ENCODE results near the gene DLG5.

Gene DLG5

DNA sequence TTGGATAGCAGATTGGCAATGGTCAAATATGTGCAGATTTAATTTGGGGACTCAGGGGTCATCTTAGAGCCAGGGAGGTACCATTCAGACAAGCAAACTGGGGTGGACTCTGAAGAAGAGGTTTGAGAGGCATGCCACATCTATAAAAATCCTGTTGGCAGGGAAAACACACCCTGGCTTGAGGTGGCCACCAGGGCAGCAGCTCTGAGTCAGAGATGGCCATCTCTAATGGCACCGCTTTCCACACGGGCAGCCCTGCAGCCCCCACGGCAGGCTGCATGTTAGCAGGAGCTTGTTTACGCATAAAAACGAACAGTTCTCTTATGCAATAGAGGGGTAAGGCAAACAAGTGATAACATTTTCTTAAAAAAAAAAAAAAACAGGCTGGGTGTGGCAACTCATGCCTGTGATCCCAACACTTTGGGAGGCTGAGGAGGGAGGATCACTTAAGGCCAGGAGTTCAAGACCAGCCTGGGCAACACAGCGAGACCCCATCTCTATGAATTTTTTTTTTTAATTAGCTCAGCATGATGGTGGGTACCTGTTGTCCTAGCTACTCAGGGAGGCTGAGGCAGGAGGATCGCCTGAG, 14.9 kb downstream of the DLG5 start:
- DNase-seq (ENCODE audit: low read depth in 3 of 3): no peak

DNA sequence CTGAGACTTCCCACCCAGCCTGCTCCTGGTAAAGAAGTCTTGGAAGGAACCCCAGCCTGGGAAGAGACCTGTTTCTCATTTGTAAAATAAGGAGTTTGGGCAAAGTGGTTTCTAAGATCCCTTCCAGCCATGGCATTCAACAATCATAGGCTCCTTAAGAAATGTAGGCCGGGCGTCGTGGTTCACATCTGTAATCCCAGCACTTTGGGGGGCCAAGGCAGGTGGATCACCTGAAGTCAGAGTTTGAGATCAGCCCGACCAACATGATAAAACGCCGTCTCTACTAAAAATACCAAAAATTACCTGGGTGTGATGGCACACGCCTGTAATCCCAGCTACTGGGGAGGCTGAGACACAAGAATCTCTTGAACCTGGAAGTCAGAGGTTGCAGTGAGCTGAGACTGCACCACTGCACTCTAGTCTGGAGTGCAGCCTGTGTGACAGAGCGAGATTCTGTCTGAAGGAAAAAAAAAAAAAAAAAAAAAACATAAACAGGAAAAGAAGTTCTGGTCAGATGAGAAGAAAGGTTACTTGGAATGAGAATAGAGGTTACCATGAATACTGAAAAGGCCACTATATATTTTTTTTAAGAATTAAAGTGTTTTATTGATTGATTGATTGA, 15.9 kb downstream of the DLG5 start:
- no peak for DNase-seq (ENCODE audit: low read depth in 3 of 3)

DNA sequence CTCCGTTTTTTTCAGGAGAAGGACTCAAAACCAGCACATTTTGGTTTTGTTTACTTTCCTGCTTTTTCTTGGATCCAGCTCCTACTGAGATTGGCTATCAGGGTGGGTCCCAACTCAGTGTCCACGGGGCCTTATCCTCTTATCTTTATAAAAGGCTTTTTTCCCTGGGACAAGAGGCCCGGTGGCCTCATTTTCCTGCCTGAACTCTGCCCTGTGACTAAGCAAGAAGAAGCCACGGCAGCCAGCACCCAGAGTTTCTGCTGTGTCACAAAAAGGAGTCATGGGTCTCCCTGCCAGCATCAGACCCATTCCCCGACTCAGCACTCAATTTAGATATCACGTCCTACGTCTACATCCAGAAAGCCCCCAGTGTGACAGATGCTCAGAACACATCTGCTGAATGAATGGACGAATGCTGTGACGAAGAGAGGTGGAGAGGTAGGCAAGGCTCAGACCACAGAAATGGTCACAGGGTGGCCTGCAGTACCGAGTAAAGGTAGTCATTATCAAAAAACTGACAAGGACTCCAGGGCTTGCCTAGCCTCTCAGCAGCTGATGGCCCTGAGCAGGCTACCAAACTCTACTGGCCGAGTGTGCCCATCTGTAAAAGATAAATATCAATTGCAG, 16.7 kb downstream of the DLG5 start:
- no peak for DNase-seq (ENCODE audit: low read depth in 3 of 3)

DNA sequence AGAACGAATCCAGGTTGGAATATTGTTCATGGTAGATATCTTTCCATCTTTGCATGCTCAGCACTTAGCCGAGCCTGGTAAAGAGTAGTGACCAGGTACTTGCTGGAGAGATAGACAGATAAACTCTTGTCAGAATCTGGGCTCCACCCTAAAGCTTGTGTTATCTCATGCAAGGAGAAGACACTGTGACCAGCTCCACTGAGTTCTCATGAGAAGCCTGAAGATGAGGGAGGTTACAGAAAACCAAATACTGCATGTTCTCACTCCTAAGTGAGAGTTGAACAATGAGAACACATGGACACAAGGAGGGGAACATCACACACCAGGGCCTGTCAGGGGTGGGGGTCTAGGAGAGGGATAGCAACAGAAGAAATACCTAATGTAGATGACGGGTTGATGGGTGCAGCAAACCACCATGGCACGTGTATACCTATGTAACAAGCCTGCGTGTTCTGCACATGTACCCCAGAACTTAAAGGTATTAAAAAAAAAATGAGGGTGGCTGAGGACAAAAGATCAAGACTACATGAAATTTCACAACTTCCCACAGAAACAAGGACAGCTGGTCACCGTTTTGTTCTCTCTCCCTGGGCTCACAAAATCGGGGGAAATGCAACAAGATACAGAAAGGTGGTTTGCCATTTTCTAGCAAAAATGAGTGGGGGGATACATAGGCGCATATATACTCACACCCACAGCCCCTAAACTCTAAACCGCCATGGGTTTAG, 17.4 kb downstream of the DLG5 start:
- DNase-seq (ENCODE audit: low read depth in 3 of 3): no peak

DNA sequence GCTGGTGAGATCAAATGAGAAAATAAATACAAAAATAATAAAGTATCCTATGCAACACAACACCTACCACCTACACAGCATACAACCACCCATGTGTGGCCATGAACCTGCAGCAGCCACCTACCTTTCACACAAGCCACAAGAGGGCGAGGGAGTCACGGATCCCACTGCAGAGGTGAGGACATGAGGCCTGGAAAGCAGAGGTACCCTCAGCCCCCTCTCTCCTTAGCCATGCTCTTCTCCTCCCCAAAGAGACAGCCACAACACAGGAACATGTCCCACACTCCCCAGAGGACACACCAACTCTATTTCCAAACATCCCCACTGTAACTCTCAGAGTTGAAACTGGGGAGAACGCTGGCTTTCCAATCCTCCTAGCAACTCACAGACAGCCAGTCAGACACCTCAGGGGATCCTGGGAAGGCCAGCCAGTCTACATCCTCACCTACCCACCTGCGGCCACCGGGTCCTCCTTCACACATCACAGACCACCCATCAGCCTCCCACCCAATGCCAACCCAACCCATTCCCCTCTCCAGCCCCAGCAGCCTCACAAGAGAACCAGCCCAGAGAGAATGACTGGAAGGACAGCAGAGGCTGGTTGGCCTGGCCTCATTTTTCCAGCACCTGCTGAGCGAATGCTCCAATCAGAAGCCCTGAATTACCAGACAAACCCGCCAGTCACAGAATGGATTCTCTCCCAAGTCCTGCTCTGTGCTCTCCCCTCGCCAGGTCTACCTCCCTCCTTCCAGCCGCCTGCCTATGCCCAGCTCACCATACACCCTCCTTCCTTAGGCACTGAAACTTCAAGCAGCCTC, 18.4 kb downstream of the DLG5 start:
- no peak for DNase-seq (ENCODE audit: low read depth in 3 of 3)

DNA sequence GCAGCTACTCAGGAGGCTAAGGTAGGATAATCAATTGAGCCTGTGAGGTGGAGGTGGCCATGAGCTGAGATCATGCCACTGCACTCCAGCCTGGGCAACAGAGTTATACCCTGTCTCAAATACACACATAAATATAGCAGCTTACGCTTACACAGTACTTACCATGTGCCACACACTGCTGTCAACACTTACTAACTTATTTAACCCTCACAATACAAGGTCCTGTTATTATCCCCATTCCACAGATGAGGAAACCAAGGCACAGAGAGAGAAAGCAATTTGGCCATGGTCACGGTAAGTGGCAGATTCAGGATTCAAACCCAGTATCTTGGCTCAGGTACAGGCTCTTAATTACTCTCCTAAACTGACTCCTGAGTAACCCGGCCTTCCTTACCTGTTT, 19.1 kb downstream of the DLG5 start:
- no peak for DNase-seq (ENCODE audit: low read depth in 3 of 3)

DNA sequence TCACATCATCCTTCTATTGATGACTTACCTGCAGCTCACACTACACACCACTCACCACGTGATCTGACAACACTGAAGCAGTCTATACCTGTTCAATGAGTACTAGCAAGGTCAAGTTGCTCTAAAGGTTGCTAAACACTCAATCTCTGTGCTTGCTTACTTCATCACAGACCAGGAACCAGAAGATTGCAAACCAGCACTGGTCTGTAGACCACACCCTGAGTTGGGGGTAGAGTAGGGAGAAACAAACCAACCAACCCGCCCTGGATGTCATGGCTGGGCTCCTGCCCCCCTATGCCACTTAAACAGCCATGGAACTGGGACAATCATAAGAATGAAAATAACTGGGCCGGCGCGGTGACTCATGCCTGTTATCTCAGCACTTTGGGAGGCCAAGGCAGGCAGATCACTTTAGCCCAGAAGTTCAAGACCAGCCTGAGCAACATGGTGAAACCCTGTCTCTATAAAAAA, 19.6 kb downstream of the DLG5 start:
- no peak for DNase-seq (ENCODE audit: low read depth in 3 of 3)

DNA sequence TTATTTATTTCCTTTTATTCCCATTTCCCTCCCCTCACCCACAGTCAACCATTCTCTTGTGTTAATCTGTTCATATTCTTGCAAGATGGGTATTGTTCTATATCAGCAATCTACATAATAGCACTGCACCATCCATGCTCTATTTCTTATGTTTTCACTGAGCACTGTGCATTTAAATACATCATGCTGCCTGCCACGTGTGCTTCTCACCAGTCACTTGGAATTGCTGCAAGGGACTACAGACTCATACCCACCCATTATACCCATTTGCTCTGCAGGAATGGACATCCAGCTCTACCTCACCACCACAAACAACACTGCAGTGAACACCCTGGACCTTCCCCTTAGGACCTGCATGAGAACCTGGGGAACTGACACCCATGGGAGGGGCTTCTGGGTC, 20.8 kb downstream of the DLG5 start:
- no peak for DNase-seq (ENCODE audit: low read depth in 3 of 3)

DNA sequence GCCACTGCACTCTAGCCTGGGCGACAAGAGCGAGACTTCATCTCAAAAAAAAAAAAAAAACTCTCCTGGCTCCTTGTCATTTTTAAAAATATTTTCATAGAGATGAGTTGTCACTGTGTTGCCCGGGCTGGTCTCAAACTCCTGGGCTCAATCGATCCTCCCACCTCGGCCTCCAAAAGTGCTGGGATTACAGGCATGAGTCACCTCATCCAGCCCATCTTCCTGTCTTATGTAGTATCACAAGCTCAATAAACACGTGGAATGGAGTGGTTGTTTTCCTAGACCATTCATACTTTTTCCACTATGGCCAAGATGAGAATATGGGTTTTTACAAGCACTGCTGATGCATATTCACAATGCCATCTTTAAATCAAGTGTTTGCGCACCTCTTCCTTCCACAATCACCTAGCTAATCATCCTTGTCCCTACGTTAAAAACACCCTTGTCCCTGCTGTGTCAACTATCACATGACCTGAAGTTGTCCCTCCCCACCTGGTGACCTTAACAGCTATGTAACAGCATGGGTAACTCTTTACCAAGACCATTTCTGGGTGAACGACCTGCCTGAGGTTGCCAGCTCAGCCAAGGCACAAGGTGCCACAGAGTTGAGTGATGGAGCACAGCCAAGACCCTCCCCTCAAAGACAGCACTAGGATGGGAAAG, 21.3 kb downstream of the DLG5 start:
- DNase-seq (ENCODE audit: low read depth in 3 of 3): no peak

DNA sequence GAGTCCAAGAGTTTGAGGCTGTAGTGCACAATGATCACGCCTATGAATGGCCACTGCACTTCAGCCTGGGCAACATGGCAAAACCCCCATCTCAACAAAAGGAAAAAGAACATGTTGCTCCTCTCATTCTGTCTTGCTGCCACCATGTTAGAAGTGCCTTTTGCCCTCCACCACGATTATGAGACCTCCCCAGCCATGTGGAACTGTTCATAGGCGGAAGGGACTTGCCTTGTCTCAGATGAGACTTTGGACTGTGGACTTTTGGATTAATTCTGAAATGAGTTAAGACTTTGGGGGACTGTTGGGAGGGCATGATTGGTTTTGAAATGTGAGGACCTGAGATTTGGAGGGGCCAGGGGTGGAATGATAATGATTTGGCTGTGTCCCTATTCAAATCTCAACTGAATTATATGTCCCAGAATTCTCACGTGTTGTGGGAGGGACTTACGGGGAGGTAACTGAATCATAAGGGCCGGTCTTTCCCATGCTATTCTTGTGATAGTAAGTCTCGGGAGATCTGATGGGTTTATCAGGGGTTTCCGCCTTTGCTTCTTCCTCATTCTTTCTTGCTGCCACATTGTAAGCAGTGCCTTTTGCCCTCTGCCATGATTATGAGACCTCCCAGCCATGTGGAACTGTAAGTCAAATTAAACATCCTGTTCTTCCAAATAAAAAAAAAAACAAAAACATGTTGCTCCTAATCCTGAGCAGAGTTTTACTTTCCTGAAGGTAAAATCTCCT, 22.3 kb downstream of the DLG5 start:
- DNase-seq (ENCODE audit: low read depth in 3 of 3): no peak

DNA sequence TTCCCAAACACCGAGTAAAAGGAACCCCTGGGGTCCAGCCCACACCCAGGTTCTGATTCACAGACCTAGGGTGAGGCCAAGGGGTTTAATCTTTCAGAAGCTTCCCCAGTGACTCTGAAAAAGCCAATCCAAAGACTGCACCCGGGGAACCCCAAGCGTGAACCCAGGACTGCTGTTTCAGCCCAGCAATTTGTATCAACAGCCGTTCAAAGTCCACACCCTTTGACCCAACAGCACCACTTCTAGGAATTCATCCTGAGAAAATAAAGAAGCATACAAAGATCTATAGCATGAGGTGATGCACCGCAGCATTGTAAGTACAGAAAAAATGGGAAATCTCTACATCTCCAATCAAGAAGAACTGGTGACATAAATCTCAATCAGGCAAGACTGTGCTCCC, 24.4 kb downstream of the DLG5 start:
- DNase-seq (ENCODE audit: low read depth in 3 of 3): no peak

DNA sequence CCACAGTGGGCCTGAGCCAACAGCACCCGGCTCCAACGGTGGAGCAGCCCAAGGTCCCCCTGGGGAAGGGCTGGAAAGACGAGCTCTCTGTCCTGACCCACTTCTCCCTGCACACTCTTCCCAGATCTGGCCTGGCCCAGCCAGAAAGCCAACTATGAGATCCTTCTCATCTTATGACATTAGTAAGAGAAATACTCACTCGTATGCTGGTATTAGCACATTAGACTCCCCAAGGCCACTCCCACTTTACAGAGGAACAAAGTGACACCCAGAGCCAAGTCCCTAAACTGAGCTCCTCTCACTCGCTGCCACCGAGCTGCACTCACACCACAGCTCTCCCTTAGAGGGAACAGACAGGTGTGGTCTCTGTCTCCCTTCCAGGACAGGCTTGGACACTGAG, 24.8 kb downstream of the DLG5 start:
- no peak for DNase-seq (ENCODE audit: low read depth in 3 of 3)

DNA sequence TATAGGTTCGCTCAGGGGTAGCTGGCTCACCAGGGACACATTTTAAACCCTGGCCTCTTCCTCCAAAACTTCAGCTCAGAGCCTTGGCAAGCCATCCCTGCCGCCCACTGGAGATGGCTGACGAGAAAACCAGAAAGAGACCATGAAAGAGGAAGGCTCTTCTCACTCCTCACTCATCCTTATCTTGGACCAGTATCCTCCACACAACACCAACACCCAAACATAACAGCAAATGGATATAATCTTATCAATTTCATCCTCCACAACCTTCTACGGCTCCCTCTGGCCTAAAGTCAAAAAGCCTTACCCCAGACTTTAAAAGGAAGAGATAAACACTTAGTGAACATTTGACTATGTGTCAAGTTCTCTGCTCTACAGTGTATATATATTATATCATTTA, 26.9 kb downstream of the DLG5 start:
- no peak for DNase-seq (ENCODE audit: low read depth in 3 of 3)

DNA sequence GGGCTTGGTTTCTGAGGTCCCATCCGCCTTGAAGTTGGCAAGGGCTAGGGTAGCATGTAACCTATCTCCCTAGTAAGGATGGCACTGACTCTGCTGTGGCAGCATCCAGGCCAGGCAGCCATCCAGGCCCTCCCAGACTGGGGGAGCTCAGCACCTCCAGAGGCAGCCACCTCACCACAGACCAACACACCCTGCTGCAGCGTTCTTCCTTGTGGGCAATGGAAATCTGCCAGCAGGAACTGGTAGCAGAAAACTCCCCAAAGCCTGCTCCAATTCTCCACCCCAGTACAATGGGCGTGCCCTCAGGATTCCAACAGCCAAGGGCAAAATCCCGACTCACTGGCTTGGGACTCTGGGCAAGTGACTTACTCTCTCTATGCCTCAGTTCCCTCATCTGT, 27.5 kb downstream of the DLG5 start:
- DNase-seq (ENCODE audit: low read depth in 3 of 3): no peak

DNA sequence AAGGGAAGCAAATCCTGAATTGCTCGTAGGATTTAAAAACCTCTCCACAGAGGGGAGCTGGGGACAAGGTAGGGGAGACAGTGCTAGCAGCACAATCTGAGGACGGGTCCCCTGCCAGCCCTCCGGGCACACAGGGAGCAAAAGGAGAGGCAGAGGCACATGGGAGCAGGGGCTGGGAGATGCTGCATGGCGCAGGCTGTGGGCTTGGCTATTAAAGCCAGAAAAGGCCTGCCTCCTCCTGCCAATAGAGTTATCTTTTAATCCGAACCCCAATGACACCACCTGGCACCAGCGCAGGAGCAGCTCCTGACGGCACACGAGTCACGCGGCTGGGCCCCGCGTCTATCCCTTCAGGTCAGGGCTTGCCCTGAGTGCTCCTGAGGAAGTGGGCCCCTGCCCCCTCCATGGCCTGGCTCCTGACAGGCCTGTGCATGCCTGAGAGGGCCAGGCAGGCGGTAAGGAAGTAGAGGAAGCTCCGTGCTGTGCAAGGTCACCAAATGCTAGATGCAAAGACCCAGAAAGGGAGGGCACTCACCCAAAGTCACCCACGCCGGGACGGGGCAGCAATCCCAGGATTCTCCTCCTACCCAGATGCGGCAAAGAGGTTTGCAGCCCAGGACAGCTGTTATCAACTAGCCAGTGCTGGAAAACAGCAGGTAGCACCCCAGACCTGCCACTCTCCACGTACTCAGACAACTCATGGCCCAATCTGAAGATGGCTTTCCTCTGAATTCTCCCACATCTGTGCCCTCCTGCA, 28.1 kb downstream of the DLG5 start:
- no peak for DNase-seq (ENCODE audit: low read depth in 3 of 3)

DNA sequence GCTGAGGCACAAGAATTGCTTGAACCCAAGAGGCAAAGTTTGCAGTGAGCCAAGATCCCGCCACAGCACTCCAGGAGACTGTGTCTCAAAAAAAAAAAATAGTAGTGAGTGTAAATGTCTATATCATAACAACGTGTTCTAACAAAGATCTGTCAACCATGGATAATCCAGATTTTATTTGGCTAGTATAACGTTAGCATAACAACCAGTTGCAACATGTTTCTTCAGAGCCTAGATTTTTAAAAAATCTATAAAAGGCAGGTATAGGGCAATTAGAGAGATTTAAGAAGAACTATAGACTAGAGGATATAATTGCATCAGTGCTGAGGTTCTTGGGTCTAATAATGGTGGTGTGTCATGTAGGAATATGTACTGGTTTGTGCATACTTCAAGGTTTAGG, 30.5 kb downstream of the DLG5 start:
- DNase-seq (ENCODE audit: low read depth in 3 of 3): no peak

DNA sequence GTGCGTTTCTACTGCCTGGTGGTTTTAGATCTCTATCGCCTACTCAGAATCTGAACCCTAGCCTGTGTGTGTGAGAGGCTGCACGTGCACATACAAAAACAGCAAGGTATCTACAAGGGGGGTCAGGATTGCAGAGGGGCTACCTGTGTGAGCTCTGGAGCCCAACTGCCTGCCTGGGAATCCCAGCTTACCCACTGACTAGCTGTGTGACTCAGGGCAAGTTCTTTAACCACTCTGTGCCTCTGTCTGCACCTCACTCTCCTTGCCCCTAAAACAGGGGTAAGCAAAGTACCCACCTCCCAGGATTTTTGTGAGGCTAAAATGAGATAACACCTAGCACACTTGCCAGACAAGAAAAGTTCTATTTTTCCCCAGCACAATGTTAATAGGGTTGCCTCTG, 32.5 kb downstream of the DLG5 start:
- no peak for DNase-seq (ENCODE audit: low read depth in 3 of 3)

DNA sequence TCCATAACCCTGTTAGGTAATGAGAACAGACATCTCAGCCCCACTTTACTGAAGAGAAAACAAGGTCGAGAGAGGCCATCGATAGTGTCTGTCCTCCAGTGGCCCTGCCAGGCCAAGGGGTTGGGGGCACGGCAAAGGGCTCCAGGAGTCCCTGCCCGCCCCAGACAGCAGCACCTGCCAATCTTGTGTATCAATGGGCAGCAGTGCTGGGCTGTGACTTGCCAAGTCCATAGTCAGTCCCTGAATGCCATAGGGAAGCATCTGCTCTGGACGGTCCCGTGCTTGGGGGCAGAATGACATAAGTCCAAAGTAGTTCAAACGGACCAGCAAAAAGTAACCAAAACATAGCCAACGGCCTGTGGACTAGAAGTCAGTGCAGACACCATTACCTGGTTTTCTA, 33.2 kb downstream of the DLG5 start:
- no peak for DNase-seq (ENCODE audit: low read depth in 3 of 3)

DNA sequence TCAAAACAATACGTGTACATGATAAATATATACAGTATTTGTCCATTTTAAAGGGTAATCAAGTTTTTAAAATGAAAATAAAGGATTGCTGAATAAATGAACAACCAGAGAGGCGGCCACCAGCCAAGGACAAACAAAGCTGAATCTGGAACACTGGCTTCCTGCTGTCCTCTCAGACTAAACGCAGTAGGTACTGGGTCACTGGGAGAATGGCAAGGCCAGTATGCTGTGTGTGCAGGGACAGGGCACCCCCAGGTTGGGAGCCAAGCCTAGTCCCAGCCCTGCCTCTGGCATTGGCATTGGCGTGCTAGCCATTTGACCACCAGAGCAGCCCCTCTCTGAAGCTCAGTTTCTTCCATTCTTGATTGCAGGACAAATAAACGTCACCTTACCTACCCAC, 33.8 kb downstream of the DLG5 start:
- no peak for DNase-seq (ENCODE audit: low read depth in 3 of 3)

All from stimulated activated CD4-positive, alpha-beta T cell treated with anti-CD3 and anti-CD28 coated beads, TNF-alpha, amount 100 ng/mL, for 4 hours (primary cell).